Osteoblast (primary cell): ENCODE measurements around the gene IQUB. TPM values are rescaled to one million over a fixed set of nuclear protein-coding genes. Genes with fewer than 3 reads are reported as not detected.

ENCODE experiments used
- DNase-seq: peaks from one replicate; pipeline ENCODE4 v3.0.0; 2011; ENCODE audit warnings: low spot score, mixed read lengths; ENCODE audit not compliant: insufficient read length; ENCODE audit errors: missing footprints
- H2AFZ ChIP-seq: 2 replicates; pipeline ENCODE4 v1.6.0; 2011; ENCODE audit warnings: mild to moderate bottlenecking, low read length
- H3K27ac ChIP-seq: 2 replicates; pipeline ENCODE4 v1.5.1; 2011; ENCODE audit warnings: mild to moderate bottlenecking, low read depth, low read length, moderate library complexity
- H3K27me3 ChIP-seq: 2 replicates; pipeline ENCODE4 v1.6.0; 2012; ENCODE audit warnings: mild to moderate bottlenecking, control low read depth, inconsistent platforms, low read length, moderate library complexity; ENCODE audit not compliant: insufficient read depth
- H3K36me3 ChIP-seq: 2 replicates; pipeline ENCODE4 v1.5.1; 2011; ENCODE audit warnings: mild to moderate bottlenecking, low read length, control low read depth, moderate library complexity; ENCODE audit not compliant: insufficient read depth
- H3K4me1 ChIP-seq: 2 replicates; pipeline ENCODE4 v1.5.1; 2011; ENCODE audit warnings: mild to moderate bottlenecking, low read length, control low read depth, moderate library complexity; ENCODE audit not compliant: insufficient read depth
- H3K4me2 ChIP-seq: 2 replicates; pipeline ENCODE4 v1.6.0; 2011; ENCODE audit warnings: mild to moderate bottlenecking, low read length; ENCODE audit not compliant: insufficient read depth
- H3K4me3 ChIP-seq: fragments of 200-600 bp; sonication (generic); 3 replicates; pipeline ENCODE4 v1.5.1; 2012; ENCODE audit warnings: mild to moderate bottlenecking, low read length, inconsistent platforms; ENCODE audit not compliant: insufficient read depth
- H3K79me2 ChIP-seq: 2 replicates; pipeline ENCODE4 v1.6.0; 2012; ENCODE audit warnings: mild to moderate bottlenecking, low read length, control low read depth, inconsistent platforms; ENCODE audit not compliant: insufficient read depth
- H3K9me3 ChIP-seq: 2 replicates; pipeline ENCODE4 v1.5.1; 2011; ENCODE audit warnings: low read depth, low read length, control low read depth
- H4K20me1 ChIP-seq: 2 replicates; pipeline ENCODE4 v1.6.0; 2012; ENCODE audit warnings: mild to moderate bottlenecking, low read length, control low read depth; ENCODE audit not compliant: insufficient read depth
- CTCF ChIP-seq: IDR thresholded peaks from 2 replicates; pipeline ENCODE4 v1.5.1; 2011; ENCODE audit warnings: mild to moderate bottlenecking, low read depth, low read length, moderate library complexity; ENCODE audit errors: extremely low read depth
- total RNA-seq: library from RNA; depleted of rRNA; stranded (reverse); fragments of >200 nt; gene quantifications from 2 replicates; pipeline ENCODE4 v1.2.3, GENCODE V29; 2012

The IQUB gene
- total RNA-seq = 0.72 and 0.88 TPM in 2 replicates

GRCh38 chr7:123534383-123535260 is at the start of gene IQUB:
TSS of gene IQUB (minus strand) at chr7:123534595. CDS start at chr7:123512340, 22,255 bp downstream.
- Histone ChIP-seq H3K4me3 (peak within 1 kb of the TSS; percentile 84), H3K9me3 (no peaks in the 10 kb centered on the region), H3K4me1 (peaks cover 21% of the 10 kb centered on the region), H3K79me2 (no peaks in the 10 kb centered on the region), H3K36me3 (no peaks in the 10 kb centered on the region), H3K27me3 (peaks cover 13% of the 10 kb centered on the region), H2AFZ (peak within 1 kb of the TSS; percentile 99), H3K27ac (peak within 1 kb of the TSS; percentile 56), H3K4me2 (peak within 1 kb of the TSS; percentile 99), H4K20me1 (no peaks in the 10 kb centered on the region)
- DNase-seq = peak; percentile 98
- TF ChIP-seq CTCF = no peak

GRCh38 chr7:123583821-123584220 is 49.4 kb upstream of the IQUB start:
- no peaks in the 10 kb centered on the region for H3K4me1 ChIP-seq
- H3K4me2 ChIP-seq = no peak overlapping the region
- no peak overlapping the region for H3K27ac ChIP-seq
- H3K9me3 ChIP-seq = no peaks in the 10 kb centered on the region
- no peaks in the 10 kb centered on the region for H3K79me2 ChIP-seq
- H3K27me3 ChIP-seq = no peaks in the 10 kb centered on the region
- no peaks in the 10 kb centered on the region for H4K20me1 ChIP-seq
- no peak for TF ChIP-seq CTCF
- no peak overlapping the region for H2AFZ ChIP-seq
- no peaks in the 10 kb centered on the region for H3K36me3 ChIP-seq
- no peak for DNase-seq
- no peak overlapping the region for H3K4me3 ChIP-seq

GRCh38 chr7:123581162-123581459 is 46.7 kb upstream of the IQUB start:
- no peaks in the 10 kb centered on the region for H3K36me3 ChIP-seq
- peak overlapping the region; percentile 70 for H2AFZ ChIP-seq
- H4K20me1 ChIP-seq = no peaks in the 10 kb centered on the region
- H3K9me3 ChIP-seq = no peaks in the 10 kb centered on the region
- TF ChIP-seq CTCF = no peak
- no peak overlapping the region for H3K4me3 ChIP-seq
- H3K4me2 ChIP-seq = no peak overlapping the region
- no peaks in the 10 kb centered on the region for H3K27me3 ChIP-seq
- H3K27ac ChIP-seq = no peak overlapping the region
- H3K79me2 ChIP-seq = no peaks in the 10 kb centered on the region
- no peak for DNase-seq
- H3K4me1 ChIP-seq = no peaks in the 10 kb centered on the region

- Histone ChIP-seq H3K4me1 (no peaks in the 10 kb centered on the region), H3K9me3 (no peaks in the 10 kb centered on the region), H3K36me3 (no peaks in the 10 kb centered on the region), H2AFZ (peak overlapping the region; percentile 70), H3K4me3 (no peak overlapping the region), H3K4me2 (no peak overlapping the region), H3K27ac (no peak overlapping the region), H4K20me1 (no peaks in the 10 kb centered on the region), H3K27me3 (no peaks in the 10 kb centered on the region), H3K79me2 (no peaks in the 10 kb centered on the region)
- peak; percentile 15 for DNase-seq
- peak; percentile 54 for TF ChIP-seq CTCF
Observed at GRCh38 chr7:123580406-123581161, 46.2 kb upstream of the IQUB start.
